Endothelial cell of umbilical vein (primary cell): ENCODE measurements around the gene DLK1. TPM values are rescaled to one million over a fixed set of nuclear protein-coding genes. Genes with fewer than 3 reads are reported as not detected.

Experiments used
- BruUV-seq: library from RNA; stranded (reverse); fragments of 400-500 nt; replicated peaks from 2 replicates; lab custom pipeline; 2021; lab: Mats Ljungman, UMichigan
- CTCF ChIA-PET: fragments of 300-600, 350-600 bp; sonication (Branson Sonifier 250); formaldehyde crosslinking; loops from one replicate; lab custom pipeline; 2021; ENCODE audit warnings: antibody characterized with exemption, inconsistent platforms; lab: Charles Lee
- POLR2A ChIA-PET: fragments of 300-600, 350-600 bp; sonication (Branson Sonifier 250); formaldehyde crosslinking; loops from one replicate; lab custom pipeline; 2021; ENCODE audit warnings: antibody characterized with exemption, inconsistent platforms; lab: Charles Lee
- DNase-seq: peaks from one replicate; pipeline ENCODE4 v3.0.0-alpha.2; 2011; ENCODE audit warnings: low read depth, low spot score
- FAIRE-seq: peaks from 2 replicates; lab custom pipeline; 2011; peaks lifted over from hg19 to GRCh38; lab: Jason Lieb, UNC
- H2AFZ ChIP-seq: 2 replicates; pipeline ENCODE4 v1.6.0; 2012; ENCODE audit warnings: low read depth, low read length, control low read depth, inconsistent platforms
- H3K27ac ChIP-seq: 2 replicates; pipeline ENCODE4 v1.5.1; 2011; ENCODE audit warnings: low read depth, mild to moderate bottlenecking, control low read depth, low read length, moderate library complexity; ENCODE audit not compliant: insufficient read depth
- H3K27me3 ChIP-seq, 2 experiments: 2 replicates each; pipeline versions ENCODE4 v1.6.0 to v1.6.1; 2011; ENCODE audit warnings: low read length in 2 of 2, mixed read lengths in 1 of 2; ENCODE audit not compliant: control insufficient read depth in 2 of 2, insufficient read depth in 2 of 2
- H3K36me3 ChIP-seq, 2 experiments: 2 replicates in 1 of 2; 3 replicates in 1 of 2; pipeline ENCODE4 v1.5.1; 2011; ENCODE audit warnings: low read length in 2 of 2, mild to moderate bottlenecking in 1 of 2, moderate library complexity in 1 of 2; ENCODE audit not compliant: control insufficient read depth in 2 of 2, insufficient read depth in 2 of 2; ENCODE audit errors: extremely low read depth in 1 of 2
- H3K4me1 ChIP-seq: 3 replicates; pipeline ENCODE4 v1.5.1; 2011; ENCODE audit warnings: mild to moderate bottlenecking, low read length; ENCODE audit not compliant: control insufficient read depth, insufficient read depth; ENCODE audit errors: extremely low read depth
- H3K4me2 ChIP-seq: 2 replicates; pipeline ENCODE4 v1.6.1; 2011; ENCODE audit warnings: low read length, control low read depth, mixed read lengths; ENCODE audit not compliant: insufficient read depth
- H3K4me3 ChIP-seq, 3 experiments: fragments of 200-600 bp in 1 of 3; sonication (generic), shearing (Covaris generic) in 1 of 3; replicated peaks in 1 of 3; 2 replicates each; pipeline ENCODE4 v1.5.1; 2011 to 2016; ENCODE audit warnings: control low read depth in 3 of 3, low read length in 3 of 3, mild to moderate bottlenecking in 2 of 3, inconsistent platforms in 1 of 3, low read depth in 1 of 3, moderate library complexity in 1 of 3; ENCODE audit not compliant: insufficient read depth in 1 of 3
- H3K79me2 ChIP-seq: 2 replicates; pipeline ENCODE4 v1.6.0; 2012; ENCODE audit warnings: low read length, inconsistent platforms; ENCODE audit not compliant: control insufficient read depth, insufficient read depth
- H3K9ac ChIP-seq: replicated peaks from 2 replicates; pipeline ENCODE3; 2011; ENCODE audit warnings: low read length, control low read depth; ENCODE audit not compliant: insufficient read depth; ENCODE audit errors: extremely low read depth
- H3K9me1 ChIP-seq: replicated peaks from 3 replicates; pipeline ENCODE4 v1.6.0; 2011; ENCODE audit warnings: mild to moderate bottlenecking, low read length; ENCODE audit not compliant: control insufficient read depth, insufficient read depth; ENCODE audit errors: extremely low read depth
- H3K9me3 ChIP-seq: replicated peaks from 2 replicates; pipeline ENCODE4 v1.5.1; 2012; ENCODE audit warnings: low read length, inconsistent platforms; ENCODE audit not compliant: control insufficient read depth, insufficient read depth
- H4K20me1 ChIP-seq: replicated peaks from 2 replicates; pipeline ENCODE3; 2011; ENCODE audit warnings: mild to moderate bottlenecking, low read length; ENCODE audit not compliant: control insufficient read depth, insufficient read depth; ENCODE audit errors: extremely low read depth
- EZH2 ChIP-seq: IDR thresholded peaks from 2 replicates; pipeline ENCODE4 v1.6.1; 2012; ENCODE audit warnings: borderline replicate concordance, low read depth, mild to moderate bottlenecking, moderate library complexity, low read length, inconsistent platforms; ENCODE audit not compliant: severe bottlenecking
- FOS ChIP-seq: IDR thresholded peaks from 2 replicates; pipeline ENCODE4 v1.6.1; 2011; ENCODE audit warnings: mild to moderate bottlenecking, low read length, moderate library complexity, borderline replicate concordance; ENCODE audit not compliant: insufficient read depth
- GATA2 ChIP-seq: IDR thresholded peaks from 2 replicates; pipeline ENCODE4 v1.7.0; 2011; ENCODE audit warnings: low read depth, mild to moderate bottlenecking, moderate library complexity, mixed read lengths, low read length; ENCODE audit not compliant: insufficient read length, insufficient read depth
- JUN ChIP-seq: IDR thresholded peaks from 2 replicates; pipeline ENCODE4 v1.6.1; 2011; ENCODE audit warnings: borderline replicate concordance, low read depth; ENCODE audit not compliant: insufficient read length, insufficient read depth
- MAX ChIP-seq: IDR thresholded peaks from 2 replicates; pipeline ENCODE4 v1.6.1; 2011; ENCODE audit not compliant: insufficient read depth, insufficient read length
- MYC ChIP-seq: IDR thresholded peaks from one replicate; pipeline ENCODE4 v1.6.1; 2011; ENCODE audit warnings: mild to moderate bottlenecking, low read depth, low read length
- POLR2A ChIP-seq: IDR thresholded peaks from 2 replicates; pipeline ENCODE4 v1.6.1; 2012; ENCODE audit warnings: low read depth, mild to moderate bottlenecking, control low read depth, low read length
- POLR2AphosphoS5 ChIP-seq: IDR thresholded peaks from 2 replicates; pipeline ENCODE4 v1.6.1; 2012; ENCODE audit warnings: low read depth, mild to moderate bottlenecking, control low read depth, low read length, moderate library complexity; ENCODE audit not compliant: insufficient read depth
- dilution Hi-C: fragments of 300-500 bp; cut with MboI; formaldehyde crosslinking; loops from one replicate; pipeline ENCODE4 v1.15.0; 2019; ENCODE audit warnings: low sequenced_read_pairs; ENCODE audit not compliant: extremely low pct_ligation_motif_present
- intact Hi-C: fragments of 100-400 bp; cut with micrococcal nuclease; formaldehyde crosslinking; loops from one replicate; pipeline ENCODE4 v1.10.0; 2022
- polyA plus RNA-seq, 4 experiments: library from polyadenylated mRNA; depleted of rRNA in 3 of 4; stranded (reverse) in 3 of 4; unstranded in 1 of 4; fragments of >200 nt; gene quantifications; 2 replicates each; pipeline versions ENCODE4 v1.2.1 to v1.2.3, GENCODE V29; 2011 to 2012; ENCODE audit warnings: missing spikeins in 1 of 4
- total RNA-seq: library from RNA; stranded (reverse); gene quantifications from 2 replicates; pipeline ENCODE4 v1.2.3, GENCODE V29; 2021
- TF ChIP-seq, protein P1 (sequence below), 2 donors: IDR thresholded peaks; 1 replicate in 1 of 2; 2 replicates in 1 of 2; pipeline ENCODE4 v1.5.1; 2011; ENCODE audit warnings: low read length in 2 of 2, mild to moderate bottlenecking in 2 of 2, moderate library complexity in 2 of 2, control low read depth in 1 of 2, inconsistent platforms in 1 of 2, low read depth in 1 of 2; ENCODE audit not compliant: insufficient read depth in 1 of 2; ENCODE audit errors: extremely low read depth in 1 of 2

The DLK1 gene
- total and polyA plus RNA-seq, 2 donors (not counting 3 experiments of a cell fraction or from before 2014, with no cell fraction given) = not detected

- FAIRE-seq = no peak
- BruUV-seq = no TSS peak
- Histone ChIP-seq H3K9me1 (no peaks in the 10 kb centered on the region), H3K36me3 (no peaks in the 10 kb centered on the region), H3K9ac (no peak overlapping the region), H3K4me1 (peaks cover 8% of the 10 kb centered on the region), H3K4me2 (no peak overlapping the region), H2AFZ (no peak overlapping the region), H3K79me2 (no peaks in the 10 kb centered on the region), H3K4me3 (no peak overlapping the region), H4K20me1 (no peaks in the 10 kb centered on the region), H3K27me3 (no peaks in the 10 kb centered on the region), H3K9me3 (no peaks in the 10 kb centered on the region), H3K27ac (no peak overlapping the region)
- ChIA-PET CTCF (interaction anchor here (0.9 to 1.3 kb wide), 3 partner anchors 12 to 35 kb away, joined by 3 to 4 read pairs (median 3); no protein-coding TSS in a partner anchor), POLR2A (no interaction called here)
- no peak for DNase-seq
- dilution Hi-C loops (no loop called here), intact Hi-C loops (no loop called here)
- TF ChIP-seq POLR2AphosphoS5 (no peak), MAX (no peak), MYC (no peak), GATA2 (no peak), POLR2A (no peak), FOS (no peak), EZH2 (no peak), JUN (no peak)
- TF ChIP-seq, protein P1, sequence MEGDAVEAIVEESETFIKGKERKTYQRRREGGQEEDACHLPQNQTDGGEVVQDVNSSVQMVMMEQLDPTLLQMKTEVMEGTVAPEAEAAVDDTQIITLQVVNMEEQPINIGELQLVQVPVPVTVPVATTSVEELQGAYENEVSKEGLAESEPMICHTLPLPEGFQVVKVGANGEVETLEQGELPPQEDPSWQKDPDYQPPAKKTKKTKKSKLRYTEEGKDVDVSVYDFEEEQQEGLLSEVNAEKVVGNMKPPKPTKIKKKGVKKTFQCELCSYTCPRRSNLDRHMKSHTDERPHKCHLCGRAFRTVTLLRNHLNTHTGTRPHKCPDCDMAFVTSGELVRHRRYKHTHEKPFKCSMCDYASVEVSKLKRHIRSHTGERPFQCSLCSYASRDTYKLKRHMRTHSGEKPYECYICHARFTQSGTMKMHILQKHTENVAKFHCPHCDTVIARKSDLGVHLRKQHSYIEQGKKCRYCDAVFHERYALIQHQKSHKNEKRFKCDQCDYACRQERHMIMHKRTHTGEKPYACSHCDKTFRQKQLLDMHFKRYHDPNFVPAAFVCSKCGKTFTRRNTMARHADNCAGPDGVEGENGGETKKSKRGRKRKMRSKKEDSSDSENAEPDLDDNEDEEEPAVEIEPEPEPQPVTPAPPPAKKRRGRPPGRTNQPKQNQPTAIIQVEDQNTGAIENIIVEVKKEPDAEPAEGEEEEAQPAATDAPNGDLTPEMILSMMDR (IDR thresholded peaks at IDR 0.05; ENCODE audit: extremely low read depth in 1 of 2, insufficient read depth in 1 of 2, low read depth in 1 of 2, low read length in 2 of 2) = no peak
These were observed 45.6 kb upstream of the DLK1 start for GRCh38 chr14:100681111-100681510.
